Endometrium (tissue), 2 donors: ENCODE data around the gene CFAP54.
A peak's percentile ranks its signal among the peaks of the same experiment; 100 is the strongest.
"Not testable (repeated sequence)": the region's sequence is repeated elsewhere in the genome, so short reads cannot be mapped to it uniquely, and the experiment has no call there.

Experiments
- FAIRE-seq: peaks from 2 replicates; lab custom pipeline; 2012; peaks lifted over from hg19 to GRCh38; lab: Jason Lieb, UNC
- donor health status: control.
- donor health status: control.

The CFAP54 gene, protein sequence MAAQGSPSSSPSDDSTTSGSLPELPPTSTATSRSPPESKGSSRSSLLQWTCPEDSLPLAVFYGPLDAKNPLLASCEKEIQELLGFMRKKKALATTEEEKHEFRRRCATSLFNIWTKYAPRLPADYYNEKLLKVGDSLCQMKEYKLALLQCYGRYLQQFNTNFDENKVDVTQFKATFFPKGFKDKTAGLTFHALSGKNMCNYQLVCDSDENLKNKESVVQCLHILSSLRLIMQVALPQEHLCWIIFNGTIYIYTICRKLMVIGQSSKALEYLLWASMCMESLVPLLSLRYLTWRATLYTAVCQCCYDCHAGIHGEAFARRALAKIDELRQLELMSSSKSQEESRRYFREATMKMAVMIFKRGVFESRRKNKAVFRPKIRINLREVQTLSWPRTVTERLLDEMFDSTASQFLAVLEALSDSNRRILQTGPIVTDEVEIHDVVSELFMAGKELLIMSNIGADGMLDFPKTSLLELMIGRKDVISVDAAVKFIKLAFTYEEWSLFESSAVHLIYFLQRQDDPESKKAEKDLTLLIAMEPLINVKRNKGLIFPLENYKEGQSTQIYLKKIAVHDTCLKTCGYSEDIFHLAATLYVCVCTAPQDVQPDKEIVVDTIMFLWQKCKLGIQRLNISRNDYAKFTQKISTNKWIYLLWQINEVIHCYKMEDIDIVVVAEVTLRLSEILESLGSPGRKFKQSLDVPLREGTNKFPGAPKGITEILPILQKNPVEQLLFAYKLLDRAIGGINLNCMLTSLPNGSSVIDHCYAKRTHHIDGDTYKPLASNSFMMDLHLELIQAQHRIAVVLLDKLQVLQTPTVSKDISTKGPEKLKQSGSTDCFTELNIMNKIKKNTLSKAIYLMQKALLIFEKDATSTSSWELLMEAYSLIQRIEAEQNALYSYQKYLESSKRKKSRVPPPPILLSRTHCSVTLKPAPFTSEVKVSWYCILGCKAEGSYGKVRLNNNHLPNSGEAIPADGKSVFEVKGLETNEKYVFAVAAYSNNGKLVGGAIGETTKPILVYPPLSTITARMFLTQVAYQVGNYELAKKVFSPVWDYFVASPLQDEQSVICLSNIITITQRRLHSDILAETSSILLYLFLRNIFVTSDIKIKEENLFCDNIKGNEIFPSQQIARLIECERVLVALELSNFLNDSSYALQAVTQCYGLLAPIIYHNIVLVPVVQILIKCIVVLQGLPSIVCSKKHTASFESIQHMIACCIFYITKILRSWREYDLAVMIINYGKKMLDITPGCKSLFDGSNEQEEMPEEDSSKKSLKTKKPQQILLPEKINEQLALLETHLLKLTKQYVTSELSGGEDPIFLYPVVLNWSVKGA (N-terminal part only)

DNA sequence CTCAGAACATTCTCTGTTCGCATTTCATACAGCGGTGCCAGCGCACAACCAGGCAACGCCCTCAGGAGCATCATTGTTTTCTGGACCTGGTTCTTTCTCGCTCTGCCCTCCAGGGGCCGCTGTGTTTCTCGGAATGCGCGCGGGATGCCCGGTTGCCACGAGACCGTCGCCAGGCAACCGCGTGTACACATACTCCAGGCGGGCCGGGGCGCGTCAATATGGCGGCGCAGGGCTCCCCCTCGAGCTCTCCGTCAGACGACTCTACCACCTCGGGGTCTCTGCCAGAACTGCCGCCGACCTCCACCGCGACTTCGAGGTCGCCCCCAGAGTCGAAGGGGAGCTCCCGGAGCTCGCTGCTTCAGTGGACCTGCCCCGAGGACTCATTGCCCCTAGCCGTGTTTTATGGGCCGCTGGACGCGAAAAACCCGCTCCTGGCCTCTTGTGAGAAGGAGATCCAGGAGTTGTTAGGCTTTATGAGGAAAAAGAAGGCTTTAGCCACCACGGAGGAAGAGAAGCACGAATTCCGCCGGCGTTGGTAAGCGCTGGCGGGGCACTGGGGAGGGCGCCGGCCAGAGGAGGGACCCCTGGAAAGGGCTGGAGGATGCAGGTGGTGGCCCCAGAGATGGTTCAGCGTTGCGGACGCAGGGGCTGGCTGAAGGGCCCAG is at the start of gene CFAP54:
Gene CFAP54, plus strand, starts transcription at position 186 of the 665 bp plus-strand sequence. Its CDS starts 33 bp downstream, at position 219.
- peak; percentile 41 for FAIRE-seq

DNA sequence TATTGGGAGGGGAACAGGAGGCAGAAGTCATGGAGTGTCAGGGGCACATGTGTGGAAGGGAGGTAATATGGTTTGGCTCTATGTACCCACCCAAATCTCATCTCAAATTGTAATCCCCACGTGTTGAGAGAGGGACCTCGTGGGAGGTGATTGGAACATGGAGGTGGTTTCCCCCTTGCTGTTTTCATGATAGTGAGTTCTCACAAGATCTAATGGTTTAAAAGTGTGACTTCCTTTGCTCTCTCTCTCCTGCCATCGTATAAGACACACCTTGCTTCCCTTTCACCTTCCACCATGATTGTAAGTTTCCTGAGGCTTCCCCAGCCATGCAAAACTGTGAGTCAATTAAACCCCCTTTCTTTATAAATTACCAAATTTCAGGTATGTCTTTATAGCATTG is 47.6 kb upstream of the CFAP54 start:
- no peak for FAIRE-seq

DNA sequence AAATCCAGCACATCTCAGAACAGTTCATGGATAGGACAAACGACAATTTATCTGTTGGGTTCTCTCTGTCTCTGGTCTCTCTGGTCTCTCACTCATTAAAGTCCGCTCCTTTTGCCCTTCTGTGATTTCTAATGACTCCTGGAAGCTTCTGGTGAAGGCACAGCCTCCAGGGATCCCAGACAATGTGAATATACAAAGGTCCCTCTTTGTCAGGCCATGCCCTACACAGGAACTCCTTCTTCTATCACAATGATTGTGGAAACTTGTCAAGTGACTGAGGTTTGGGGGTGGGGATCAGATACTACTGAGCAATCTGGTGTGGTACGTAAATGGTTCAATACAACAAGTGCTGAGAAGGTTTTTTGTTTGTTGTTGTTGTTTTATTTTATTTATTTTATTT is 46.5 kb upstream of the CFAP54 start:
- FAIRE-seq = no peak

DNA sequence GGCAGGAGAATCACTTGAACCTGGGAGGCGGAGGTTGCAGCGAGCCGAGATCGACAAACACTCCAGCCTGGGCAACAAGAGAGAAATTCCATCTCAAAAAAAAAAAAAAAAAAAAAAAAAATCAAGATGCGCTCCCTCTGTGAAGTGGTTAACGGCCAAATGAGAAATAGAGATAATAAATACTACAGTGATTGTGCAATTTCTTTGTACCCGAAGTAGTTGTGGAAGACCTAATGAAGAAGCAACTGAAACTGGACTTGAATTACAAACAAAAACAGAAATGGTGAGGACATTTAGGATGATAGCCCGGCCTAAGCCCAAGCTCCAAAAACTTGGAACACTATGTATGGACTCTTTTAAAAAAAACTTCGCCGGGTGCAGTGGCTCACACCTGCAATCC is 45.0 kb upstream of the CFAP54 start:
- no peak for FAIRE-seq

DNA sequence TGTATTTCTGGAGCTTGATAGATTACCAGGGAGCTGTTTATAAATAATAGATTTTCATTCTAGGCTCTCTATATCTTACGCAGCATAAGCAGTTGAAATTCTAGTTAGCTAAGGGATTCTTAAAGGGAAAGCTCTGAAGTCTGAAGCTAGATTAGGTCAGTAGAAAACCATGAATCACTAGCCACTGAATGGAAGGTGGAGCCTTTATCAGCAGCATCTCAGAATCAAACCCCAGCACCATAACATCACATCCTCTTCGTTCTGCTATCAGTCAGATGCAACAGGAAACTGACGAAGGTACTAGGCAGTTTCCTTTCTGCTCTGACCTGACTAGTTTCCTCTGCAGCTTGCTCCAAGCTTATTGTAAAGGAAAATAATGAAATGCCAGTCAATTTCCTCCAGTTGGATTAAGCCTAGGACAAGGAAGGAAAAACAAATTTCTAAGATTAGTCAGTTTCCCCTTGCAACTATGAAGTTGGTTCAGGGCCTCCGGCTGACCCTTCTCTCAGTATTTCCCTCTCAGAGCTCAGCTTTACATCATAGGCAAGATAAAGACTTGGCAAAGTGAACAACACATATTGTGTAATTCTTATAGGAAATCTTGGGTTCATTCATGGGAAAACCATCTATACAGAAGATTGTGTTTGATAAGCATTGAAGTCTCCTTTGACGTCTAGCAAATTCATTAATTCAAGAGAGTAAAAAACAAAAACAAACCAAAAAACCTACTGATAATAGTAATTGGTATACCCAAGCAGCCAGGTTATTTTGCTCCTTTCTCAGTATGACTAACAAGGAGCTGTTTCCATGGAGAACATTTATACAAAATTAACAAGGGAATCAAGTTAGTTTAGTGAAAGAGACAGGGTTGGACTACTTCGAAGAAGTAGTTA is 43.4 kb upstream of the CFAP54 start:
- no peak for FAIRE-seq

DNA sequence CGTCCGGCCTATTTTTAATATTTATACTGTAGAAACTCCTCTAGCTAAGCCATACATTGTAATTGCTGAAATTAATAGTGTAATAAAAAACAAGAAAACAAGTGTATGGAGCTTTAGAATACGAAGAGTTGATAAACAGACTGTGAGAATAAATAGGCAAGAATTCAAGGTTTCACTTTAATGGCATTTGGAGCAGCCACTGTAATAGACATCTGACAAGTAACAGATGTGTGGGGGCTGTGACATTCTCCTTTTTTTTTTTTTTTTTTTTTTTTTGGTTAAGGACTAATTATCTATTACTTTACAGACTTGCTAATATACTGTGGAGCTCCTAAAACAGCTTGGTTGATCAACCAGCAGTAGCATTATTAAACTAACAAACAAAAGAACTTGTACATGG is 42.1 kb upstream of the CFAP54 start:
- FAIRE-seq = no peak

DNA sequence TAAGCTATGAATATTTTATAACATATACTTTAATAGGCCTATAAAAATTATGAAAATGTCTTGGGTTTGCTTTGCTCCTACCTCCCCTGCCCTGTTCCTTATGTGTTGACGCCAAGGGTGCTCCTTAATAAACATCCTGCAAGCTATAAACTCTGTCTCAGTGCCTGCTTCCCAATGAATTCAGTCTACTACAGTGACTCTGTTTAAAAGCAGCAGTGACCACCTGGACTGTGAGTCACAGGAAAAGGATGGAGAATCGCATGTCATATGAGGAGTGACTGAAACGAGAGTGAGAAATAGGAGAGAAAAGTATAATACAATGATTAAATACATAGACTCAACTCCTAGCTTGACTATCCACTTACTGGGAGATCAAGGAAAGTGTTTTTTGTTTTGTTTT is 41.1 kb upstream of the CFAP54 start:
- FAIRE-seq = no peak

DNA sequence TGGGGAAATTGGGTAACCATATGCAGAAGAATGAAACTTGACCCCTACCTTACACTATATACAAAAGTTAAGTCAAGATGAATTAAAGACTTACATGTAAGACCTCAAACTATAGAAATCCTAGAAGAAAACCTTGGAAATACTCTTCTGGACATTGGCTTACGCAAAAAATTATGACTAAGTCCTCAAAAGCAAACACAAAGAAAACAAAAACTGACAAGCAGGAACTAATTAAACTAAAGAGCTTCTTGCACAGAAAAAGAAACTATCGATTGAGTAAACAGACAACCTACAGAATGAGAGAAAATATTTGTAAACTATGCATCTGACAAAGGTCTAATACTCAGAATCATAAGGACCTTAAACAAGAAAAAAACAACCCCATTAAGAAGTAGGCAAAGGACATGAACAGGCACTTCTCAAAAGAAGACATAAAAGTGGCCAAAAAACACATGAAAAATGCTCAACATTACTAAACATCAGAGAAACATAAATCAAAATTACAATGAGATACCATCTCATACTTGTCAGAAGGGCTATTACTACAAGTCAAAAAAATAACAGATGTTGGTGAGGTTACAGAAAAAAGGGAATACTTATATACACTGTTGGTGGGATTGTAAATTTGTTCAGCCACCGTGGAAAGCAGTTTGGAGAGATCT is 37.0 kb upstream of the CFAP54 start:
- no peak for FAIRE-seq

DNA sequence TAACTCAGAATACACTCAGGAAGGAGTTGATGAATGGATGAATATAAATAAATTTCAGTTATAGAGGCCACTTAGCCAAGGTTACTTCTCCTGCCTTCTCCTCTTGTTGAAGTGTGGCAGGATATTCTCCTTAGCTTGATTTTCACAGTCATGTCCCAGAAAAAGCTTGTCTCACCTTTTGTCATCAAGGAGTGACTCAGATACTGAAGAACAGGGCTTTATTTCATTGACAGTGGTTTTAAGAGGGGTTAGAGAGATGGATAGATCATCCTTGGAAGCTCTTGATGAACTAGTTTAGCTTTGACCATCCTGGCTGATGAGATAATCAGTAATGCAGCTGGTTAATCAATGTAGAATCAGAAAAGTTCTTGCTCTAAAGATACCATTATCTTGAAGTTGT is 35.0 kb upstream of the CFAP54 start:
- FAIRE-seq = no peak

DNA sequence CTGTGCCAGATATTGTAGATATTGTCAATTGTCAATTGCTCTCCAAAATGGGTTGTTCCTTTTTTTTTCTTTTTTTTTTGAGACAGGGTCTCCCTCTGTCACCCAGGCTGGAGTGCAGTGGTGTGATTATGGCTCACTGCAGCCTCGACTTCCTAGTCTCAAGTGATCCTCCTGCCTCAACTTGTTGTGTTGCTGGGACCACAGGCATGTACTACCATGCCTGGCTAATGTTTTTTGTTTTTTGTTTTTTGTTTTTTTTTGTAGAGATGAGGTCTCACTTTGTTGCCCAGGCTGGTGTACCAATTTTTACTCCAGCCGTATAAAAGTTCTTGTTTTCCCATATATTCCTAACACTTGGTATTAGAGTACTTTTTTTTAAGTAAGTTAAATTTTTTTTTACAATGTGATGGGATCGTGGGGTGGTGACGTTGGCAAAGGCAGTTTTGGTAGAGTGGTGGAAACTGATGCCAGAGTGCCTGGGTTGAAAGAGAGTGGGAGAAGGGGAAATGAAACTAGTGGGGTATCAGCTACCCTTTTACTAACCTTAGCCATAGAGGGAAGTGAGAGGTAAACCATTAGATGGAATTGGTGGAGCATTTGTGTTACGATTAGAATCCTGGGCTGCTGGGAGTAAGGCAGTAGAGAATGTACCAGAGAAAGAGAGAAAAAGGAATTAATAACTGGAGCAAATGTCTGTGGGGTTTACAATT is 33.0 kb upstream of the CFAP54 start:
- no peak for FAIRE-seq

DNA sequence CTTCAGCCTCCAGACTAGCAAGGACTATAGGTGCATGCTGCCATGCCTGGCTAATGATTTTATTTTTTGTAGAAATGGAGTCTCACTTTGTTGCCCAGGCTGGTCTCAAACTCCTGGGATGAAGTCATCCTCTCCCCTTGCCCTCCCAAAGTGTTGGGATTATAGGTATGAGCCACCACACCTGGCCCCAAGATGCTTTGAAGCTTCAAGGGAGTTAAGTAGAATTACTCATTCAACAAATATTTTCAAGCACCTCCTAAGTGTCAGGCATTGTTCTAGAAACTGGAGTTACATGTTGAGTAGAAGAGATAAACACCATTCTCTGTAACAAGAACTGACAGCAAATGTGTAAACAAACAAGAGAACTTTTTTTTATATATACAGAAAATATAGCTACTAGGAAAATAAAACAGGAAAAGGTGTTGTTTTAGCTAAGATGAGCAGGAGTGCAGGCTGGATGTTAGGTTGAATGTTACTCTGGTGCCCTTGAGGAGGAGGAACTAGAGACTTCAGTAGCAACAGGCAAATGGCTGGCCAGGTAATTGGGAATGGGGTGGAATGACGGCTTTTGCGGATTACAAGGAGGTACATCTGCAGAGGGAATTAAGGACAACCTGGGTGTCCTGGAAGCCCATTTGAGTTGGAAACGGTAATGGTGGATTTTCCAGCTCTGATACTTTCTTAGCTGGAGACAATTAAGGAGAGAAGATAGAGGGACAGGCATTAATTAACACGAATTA is 32.0 kb upstream of the CFAP54 start:
- no peak for FAIRE-seq

DNA sequence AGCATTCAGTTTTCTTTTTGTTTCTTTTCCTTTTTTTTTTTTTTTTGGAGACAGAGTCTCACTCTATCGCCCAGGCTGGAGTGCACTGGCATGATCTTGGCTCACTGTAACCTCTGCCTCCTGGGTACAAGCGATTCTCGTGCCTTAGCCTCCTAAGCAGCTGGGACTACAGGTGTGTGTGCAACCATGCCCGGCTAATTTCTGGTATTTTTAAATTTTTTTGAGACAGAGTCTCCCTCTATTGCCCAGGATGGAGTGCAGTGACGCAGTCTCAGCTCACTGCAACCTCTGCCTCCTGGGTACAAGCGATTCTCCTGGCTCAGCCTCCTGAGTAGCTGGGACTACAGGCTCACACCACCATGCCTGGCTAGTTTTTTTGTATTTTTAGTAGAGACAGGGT is 30.1 kb upstream of the CFAP54 start:
- FAIRE-seq = not testable (repeated sequence)

DNA sequence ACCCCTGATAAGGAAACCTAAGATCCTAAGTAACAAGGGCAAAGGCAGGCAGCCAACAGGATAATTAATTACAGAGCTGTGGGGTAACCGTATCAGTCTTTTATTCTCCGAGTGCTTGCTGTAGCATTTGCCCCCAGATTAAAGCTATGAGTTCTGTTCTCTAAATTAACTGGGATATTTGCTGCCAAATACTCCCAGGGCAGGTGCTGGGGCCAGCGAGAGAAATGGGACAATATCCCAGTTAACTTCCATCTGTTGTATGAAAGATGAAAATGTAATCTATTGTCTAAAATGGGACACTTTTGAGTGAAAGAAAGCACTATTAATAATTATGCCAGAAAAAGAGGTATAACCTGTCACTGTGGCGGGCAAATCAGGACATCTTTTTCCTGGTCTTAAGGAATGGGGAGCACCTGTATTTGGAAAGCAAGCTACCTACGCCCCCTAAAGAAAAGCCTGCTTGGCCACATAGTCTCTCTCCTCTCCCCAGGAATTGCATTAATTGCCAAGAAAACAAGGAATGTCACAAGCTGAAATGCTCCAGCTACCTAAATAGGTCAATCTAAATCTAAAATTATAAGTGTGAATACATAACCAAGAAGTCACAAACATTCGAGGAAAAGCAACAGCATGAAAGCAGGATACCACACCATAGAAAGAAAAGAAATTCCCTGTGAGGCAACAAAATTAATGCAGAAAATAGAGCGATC is 26.7 kb upstream of the CFAP54 start:
- no peak for FAIRE-seq

DNA sequence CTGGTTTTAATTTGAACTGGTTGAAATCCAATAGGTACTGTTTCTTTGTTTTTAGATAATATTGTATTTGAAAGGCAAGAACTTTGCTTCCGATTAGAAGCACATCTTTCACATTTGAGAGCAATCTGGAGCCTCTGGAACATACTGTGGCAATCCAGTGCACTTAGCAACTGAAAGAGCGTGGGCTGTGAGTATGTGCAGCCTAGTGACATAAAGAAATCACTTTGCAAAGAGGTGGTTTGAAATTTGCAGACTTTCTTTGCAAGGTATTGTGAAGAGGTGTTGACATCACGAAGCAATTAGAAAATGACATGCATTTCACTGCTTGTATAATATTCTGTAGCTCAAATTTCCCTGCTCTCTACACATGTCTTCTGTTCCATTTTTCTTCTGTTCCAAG is 23.5 kb upstream of the CFAP54 start:
- no peak for FAIRE-seq

DNA sequence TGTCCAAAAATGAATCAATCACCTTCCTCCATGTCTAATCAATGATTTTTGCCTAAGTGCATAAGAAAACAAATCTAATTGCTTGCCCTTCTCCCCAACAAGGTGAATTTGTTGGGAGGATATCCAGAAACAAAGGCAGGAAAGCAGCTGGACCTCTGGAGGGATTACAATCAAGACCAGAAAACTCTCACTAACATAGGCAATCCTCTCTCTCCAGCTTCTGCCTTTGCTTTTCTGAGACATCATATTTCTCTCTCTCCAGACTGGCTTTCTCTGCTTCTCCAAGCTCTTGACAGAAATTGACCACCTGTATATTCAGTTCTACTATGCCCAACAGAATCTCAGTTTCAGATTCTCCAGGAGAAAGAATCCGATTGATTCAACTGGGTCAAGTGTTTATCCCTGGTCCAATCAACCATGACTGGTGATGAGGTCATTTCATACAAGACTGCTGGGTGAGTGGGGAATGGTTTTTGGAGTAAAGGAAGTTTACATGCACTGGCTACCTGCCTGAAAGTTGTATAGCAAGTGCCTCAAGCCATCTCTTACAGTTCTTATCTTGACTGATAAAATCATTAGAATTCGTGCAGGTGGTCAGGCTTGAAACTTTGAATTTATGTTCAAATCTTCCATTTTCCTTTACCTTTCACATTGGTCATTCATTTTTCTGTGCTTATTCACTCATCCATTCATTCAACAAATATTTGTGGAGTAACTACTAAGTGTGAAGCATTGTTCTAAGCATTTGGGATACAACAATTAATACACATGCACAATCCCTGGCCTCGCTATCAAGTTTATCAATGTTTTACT is 22.2 kb upstream of the CFAP54 start:
- FAIRE-seq = no peak

DNA sequence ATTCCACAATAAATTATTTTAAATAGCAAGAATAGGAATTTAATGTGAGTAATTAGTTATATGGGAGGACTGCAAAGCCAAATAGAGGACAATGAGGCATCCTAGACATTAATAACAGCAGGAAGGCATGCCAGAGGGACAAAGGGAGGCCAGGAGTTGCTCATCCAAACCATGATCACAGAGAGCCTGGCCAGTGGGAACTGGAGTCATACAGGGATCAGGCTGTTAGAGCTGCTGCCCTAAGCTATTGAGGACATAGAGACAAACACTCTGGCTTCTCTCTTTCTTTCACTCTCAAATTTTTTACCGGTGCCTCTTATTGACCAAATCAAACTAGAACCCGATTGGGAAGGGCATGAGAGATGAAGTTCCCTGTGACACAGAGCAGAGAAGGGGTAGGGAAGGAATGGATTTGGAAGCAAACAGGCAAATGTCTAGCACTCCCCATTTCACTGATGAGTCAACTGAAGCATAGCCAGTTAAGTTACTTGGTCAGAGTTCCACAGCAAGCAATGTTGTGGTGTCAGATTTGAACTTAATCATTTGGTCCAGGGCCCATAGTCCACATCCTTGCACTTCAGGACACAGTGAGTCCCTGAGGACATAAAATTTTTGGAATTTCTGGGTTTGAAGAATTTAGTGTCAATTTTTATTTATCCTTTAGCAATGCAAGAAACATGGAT is 17.9 kb upstream of the CFAP54 start:
- no peak for FAIRE-seq

DNA sequence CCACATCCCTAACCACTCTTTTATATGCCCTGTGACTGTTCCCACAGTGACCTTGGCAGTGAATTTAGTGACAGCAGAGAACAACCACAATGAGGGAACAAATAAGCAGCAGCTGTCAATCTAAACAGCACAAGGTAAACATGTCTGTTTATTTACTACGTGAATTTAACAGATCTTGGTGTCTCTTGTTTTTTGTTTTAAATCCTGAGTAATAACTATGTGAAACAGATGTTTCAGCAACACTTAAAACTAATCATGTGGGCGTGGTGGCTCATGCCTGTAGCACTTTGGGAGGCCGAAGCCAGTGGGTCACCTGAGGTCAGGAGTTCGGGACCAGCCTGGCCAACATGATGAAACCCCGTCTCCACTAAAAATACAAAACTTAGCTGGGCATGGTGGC is 17.0 kb upstream of the CFAP54 start:
- no peak for FAIRE-seq
